CD4-positive, alpha-beta T cell treated with Interleukin-12 subunit alpha and Interleukin-12 subunit beta, for 1 hour (primary cell): Measurements from ENCODE around the gene ANXA2.
"Not testable (repeated sequence)": the region's sequence is repeated elsewhere in the genome, so short reads cannot be mapped to it uniquely, and the experiment has no call there.

ENCODE experiments used
- DNase-seq: peaks from one replicate; pipeline ENCODE4 v3.0.0-alpha.2; 2020

The ANXA2 gene

DNA sequence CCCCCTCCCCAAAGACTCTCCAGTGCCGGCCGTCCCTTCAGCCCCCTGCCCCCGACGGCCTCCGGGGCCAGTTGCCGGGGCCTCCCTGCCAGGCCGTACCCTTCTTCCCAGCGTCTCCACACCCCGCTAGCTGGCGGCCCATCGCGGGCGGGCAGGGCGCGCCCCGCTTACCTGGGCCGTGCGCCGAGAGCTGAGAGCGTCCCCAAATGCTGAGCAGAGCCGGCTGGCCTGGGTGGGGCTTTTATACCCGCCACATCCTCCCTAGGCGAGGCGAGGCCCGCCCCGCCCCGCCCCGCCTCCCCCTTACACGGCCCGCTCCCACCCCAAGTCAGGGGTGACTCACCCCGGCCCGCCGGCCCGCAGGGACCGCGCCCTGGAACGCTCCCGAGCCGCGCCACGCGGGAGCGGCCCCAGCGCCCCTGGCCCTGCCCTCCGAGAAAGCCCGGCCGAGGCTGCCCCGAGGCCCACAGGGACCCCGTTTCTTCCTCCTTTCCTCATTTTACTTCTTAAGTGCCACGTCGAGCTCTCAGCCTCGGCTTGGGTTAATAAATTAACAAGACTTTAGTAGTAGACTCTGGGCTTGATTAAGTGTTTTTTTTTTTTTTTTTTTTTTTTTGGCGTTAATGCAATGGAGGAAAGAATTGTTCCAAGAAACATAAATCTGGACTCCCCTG, at the start of gene ANXA2:
Gene ANXA2 (minus strand): TSS at position 215 of the 674 bp plus-strand sequence. CDS start 11,911 bp downstream, outside the sequence.
- DNase-seq = peak; percentile 90

- DNase-seq = no peak
Observed at GRCh38 chr15:60444289-60444912, 46.6 kb upstream of the ANXA2 start.

GRCh38 chr15:60442763-60443162, 45.0 kb upstream of the ANXA2 start:
- DNase-seq = no peak

DNA sequence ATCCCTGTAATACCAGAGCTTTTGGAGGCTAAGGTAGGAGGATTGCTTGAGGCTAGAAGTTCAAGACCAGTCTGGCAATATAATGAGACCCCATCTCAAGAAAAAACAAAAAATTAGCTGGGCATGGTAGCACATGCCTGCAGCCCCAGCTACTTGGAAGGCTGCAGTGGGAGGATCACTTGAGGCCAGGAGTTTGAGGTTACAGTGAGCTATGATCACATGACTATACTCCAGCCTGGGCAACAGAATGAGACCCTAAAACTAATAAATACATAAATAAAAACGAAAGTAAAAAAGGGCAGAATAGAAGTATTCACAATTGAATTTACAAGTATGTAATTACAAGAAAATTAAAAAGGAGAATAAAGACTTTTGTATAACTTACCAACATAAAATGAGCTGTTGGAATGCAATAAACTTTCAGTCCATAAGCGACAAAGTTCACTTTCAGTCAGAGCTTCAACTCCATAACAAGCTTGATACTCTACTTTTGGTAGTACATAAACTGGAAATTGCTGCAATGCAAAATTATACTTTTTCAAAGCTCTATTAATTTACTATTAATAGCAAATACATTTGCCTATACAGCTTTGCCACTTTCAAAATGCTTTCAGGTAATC, 44.4 kb upstream of the ANXA2 start:
- no peak for DNase-seq

- no peak for DNase-seq
Observed at GRCh38 chr15:60441331-60441730, 43.5 kb upstream of the ANXA2 start.

GRCh38 chr15:60438646-60439045, 40.9 kb upstream of the ANXA2 start:
- no peak for DNase-seq

GRCh38 chr15:60428935-60429334, 31.1 kb upstream of the ANXA2 start:
- DNase-seq = no peak

GRCh38 chr15:60426870-60427508, 29.2 kb upstream of the ANXA2 start:
- DNase-seq = no peak

DNA sequence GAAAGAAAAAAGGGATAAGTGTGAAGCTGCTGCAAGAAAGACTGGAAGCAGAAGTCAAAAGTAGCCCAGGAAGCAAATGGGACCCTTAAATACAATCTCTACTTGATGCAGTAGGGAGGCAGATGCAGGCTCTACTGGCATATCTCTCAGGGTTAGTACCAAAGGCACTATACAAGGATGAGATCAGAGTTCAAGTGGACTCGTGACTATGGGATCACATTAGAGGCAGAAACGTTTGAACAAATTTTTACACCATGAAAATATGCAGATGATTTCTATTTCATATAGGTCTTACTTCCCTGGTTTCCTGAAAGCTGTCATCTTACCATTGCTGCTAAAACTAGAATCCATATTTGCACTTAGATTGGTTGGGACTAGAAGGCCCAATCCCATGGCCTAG, 27.7 kb upstream of the ANXA2 start:
- no peak for DNase-seq

DNA sequence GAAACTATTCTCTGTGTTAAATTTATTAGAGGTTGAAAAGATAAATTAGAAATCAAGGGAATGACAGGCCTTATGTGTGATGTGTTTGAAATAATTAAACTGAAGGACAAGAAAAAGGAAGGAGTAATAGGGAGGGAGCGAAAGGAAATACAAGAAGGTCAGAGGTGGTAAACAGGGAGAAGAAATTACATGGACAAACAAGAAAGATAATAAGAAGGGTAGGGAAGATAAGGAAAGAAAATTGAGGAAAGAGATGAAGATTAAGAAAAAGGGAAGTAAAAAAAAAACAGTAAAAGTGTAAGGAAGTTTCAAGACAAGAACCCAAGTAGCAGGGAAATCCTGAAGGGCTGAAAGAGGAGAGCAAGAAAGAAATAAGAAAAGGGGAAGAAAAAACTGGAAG, 26.2 kb upstream of the ANXA2 start:
- DNase-seq = no peak

DNA sequence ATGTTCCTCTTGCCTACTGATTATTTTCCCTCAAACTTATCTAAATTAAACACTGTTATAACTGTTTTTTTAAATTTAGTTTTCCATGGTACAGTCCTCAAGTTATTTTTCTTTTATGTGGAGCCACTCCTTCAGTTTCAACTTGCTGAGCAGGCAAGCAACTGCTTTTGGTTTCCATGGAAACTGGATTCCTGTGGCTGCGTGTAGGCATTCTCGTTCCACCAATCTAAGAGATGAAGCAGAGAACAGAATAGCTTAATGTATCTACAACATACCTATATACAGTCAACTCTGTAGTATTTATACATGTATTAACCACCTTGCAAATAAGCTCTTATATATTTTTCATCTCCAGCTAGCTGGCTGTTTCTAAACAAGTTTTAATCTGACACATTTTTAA, 25.8 kb upstream of the ANXA2 start:
- no peak for DNase-seq

GRCh38 chr15:60421544-60421943, 23.8 kb upstream of the ANXA2 start:
- no peak for DNase-seq

- DNase-seq = no peak
Observed at GRCh38 chr15:60420203-60420716, 22.5 kb upstream of the ANXA2 start.

- no peak for DNase-seq
Observed at GRCh38 chr15:60419753-60420152, 22.0 kb upstream of the ANXA2 start.

DNA sequence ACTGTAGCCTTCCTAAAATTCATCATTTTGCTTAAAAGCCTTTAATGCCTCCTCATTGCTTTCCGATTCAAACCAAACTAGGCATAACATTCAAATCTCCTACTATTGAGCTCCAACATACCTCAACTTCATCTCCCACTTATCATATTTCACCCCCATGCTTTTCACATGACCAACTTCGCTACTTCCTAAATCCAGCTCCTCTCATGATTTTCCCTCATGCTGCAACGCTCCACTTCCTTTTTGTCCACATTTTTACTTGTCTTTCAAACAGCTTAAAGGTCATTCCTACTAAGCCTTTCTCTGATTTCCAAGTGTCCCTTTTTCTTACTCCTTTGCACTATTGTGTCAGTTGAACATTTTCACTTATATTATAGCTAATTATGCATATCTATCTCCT, 20.3 kb upstream of the ANXA2 start:
- no peak for DNase-seq

GRCh38 chr15:60417112-60417511, 19.3 kb upstream of the ANXA2 start:
- DNase-seq = no peak

DNA sequence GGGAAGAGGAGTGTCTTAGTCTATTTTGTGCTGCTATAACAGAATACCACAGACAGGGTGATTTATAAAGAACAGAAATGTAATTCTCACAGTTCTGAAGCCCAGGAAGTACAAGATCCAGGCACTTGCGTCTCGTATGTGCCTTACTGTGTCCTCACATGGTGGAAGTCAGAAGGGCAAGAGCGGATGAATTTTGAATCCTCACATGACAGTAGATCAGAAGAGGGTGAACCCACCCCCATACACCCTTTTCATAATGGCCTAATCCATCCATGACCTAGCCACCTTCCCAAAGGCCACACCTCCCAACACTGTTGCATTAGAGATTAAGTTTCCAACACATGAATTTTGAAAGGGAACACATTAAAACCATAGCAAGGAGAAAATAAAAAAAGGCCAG, 18.7 kb upstream of the ANXA2 start:
- no peak for DNase-seq

- no peak for DNase-seq
Observed at GRCh38 chr15:60414016-60414682, 16.4 kb upstream of the ANXA2 start.

- no peak for DNase-seq
Observed at GRCh38 chr15:60413231-60413824, 15.5 kb upstream of the ANXA2 start.

DNA sequence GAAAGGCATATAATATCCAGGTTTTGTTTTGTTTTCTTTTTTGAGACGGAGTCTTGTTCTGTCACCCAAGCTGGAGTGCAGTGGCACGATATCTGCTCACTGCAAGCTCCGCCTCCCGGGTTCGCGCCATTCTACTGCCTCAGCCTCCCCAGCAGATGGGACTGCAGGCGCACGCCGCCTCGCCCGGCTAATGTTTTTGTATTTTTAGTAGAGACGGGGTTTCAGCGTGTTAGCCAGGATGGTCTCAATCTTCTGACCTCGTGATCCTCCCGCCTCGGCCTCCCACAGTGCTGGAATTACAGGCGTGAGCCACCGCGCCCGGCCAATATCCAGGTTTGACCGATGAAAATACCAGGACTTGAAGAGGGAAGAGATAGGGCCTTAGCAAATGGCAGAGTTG, 15.0 kb upstream of the ANXA2 start:
- not testable (repeated sequence) for DNase-seq

GRCh38 chr15:60411774-60412425, 14.1 kb upstream of the ANXA2 start:
- no peak for DNase-seq

GRCh38 chr15:60410350-60410749, 12.6 kb upstream of the ANXA2 start:
- DNase-seq = not testable (repeated sequence)
